ENCODE measurements around the gene MAU2. TPM values are rescaled to one million over a fixed set of nuclear protein-coding genes. Genes with fewer than 3 reads are reported as not detected.
"Not testable (repeated sequence)": the region's sequence is repeated elsewhere in the genome, so short reads cannot be mapped to it uniquely, and the experiment has no call there.

The MAU2 gene
- polyA plus RNA-seq, 3 donors: 15.2 to 19.5 (median 16.1) TPM

DNA sequence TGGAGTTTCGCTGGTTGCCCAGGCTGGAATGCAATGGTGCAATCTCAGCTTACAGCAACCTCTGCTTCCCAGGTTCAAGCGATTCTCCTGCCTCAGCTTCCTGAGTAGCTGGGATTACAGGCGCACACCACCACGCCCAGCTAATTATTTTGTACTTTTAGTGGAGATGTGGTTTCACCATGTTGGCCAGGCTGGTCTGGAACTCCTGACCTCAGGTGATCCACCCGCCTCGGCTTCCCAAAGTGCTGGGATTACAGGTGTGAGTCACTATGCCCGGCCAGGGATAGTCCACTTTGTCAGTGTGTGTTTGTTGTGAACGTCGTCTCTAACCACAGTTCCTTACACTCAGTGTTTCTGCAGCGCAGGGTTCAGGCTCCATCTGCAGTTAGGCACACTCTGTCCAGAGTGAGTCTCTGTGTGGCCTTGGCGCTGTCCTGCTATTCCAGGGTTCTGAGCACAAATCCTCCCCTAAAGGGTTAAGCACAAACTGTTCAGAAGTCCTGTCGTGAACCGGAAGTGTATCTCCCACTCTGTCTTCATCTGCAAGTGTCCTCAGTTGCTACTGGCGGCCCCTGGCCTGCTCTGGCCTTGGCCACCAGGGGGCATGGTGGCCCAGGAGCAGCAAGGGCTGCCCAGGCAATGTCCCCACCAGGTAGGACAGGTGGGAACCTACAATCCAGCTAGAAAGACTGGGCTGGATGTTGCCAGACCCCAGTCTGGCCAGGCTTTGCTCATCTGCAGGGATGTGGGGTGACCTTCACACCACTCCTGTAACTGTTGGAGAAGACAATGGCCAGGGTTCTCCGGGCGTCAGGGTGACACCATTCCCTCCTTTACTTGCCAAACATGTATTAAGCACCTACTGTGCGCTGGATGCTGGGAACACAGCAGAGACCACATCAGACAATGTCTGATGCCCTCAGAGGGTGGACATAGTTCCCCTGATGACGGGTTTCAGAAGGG is 46.1 kb downstream of the MAU2 start:
- no peak overlapping the region for H3K27ac ChIP-seq (ENCODE audit: low read depth, low read length)

GRCh38 chr19:19368087-19368486 is 47.5 kb downstream of the MAU2 start:
- no peak overlapping the region for H3K27ac ChIP-seq (ENCODE audit: low read depth, low read length)
- 74 to 85% (median 84%) methylated on average over 7 of the region's 7 CpGs for WGBS, 3 donors

More for the DNA sequence above, 46.1 kb downstream of the MAU2 start:
- 42 to 50% (median 44%) methylated on average over 18 of the region's 18 CpGs for WGBS, 3 donors

DNA sequence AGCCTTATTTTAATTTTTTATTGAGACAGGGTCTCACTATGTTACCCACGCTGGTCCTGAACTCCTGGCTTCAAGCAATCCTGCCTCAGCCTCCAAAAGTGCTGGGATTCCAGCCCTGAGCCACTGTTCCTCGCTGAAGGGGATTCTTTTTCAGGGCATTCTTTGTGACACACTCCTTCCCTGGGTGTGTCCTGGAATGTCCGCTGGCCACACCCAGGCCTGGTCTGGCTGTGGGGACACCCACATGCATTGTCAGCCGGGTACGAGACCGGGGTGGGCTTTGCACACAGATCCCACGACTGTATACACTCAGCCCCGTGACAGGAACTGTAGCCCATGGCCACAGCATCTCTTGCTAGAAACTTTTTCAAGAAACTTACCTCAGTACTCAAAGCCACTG is 50.4 kb downstream of the MAU2 start:
- 56 to 71% (median 71%) methylated on average over 8 of the region's 8 CpGs for WGBS, 3 donors
- H3K27ac ChIP-seq (ENCODE audit: low read depth, low read length): no peak overlapping the region

GRCh38 chr19:19372656-19373416 is 52.2 kb downstream of the MAU2 start:
- WGBS, 3 donors: 37 to 62% (median 38%) methylated on average over 8 of the region's 8 CpGs
- H3K27ac ChIP-seq (ENCODE audit: low read depth, low read length): no peak overlapping the region

- 61 to 86% (median 74%) methylated on average over 2 of the region's 2 CpGs for WGBS, 3 donors
- no peak overlapping the region for H3K27ac ChIP-seq (ENCODE audit: low read depth, low read length)
These were observed 58.9 kb downstream of the MAU2 start for GRCh38 chr19:19379527-19379926.

- 91 to 94% (median 93%) methylated on average over 12 of the region's 12 CpGs for WGBS, 3 donors
- H3K27ac ChIP-seq (ENCODE audit: low read depth, low read length): not testable (repeated sequence)
These were observed 59.7 kb downstream of the MAU2 start for GRCh38 chr19:19380316-19380715.

DNA sequence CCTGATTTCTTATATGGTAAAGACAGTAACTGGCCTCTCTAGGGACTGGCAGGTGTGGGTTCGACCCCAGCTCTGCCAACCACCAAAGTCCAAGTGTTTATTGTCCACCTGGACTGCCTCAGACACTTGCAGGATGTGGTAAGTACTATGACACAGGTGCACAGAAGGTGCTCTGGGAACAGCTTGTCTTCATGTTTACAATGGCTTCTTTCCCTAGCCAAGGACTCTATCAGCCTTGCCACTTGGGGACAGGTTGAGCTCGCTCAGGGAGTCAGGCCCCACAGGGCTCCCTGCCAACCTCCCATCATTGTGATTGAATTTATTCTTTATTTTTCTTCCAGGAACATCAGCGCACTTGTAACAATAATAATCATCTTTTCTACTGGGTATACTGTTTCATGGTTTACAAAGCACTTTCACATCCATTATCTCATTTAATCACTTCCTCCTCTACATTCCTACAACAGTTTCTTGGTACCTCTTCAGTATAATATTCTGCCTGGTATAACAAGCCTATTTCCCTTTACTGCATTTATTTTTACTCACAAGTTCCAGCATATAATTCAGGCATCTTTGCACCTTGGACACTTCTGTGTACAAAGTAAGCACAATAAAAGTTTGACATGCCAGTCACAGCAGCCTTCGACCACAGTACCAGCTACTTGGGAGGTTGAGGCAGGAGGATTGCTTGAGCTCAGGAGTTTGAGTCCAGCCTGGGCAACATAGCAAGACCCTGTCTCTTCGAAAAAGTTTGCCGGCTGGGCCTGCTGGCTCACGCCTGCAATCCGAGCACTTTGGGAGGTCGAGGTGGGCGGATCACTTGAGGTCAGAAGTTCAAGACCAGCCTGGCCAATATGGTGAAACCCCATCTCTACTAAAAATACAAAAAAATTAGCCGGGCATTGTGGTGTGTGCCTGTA is 60.6 kb downstream of the MAU2 start:
- H3K27ac ChIP-seq (ENCODE audit: low read depth, low read length): no peak overlapping the region
- 68 to 84% (median 83%) methylated on average over 11 of the region's 11 CpGs for WGBS, 3 donors

GRCh38 chr19:19382118-19382517 is 61.5 kb downstream of the MAU2 start:
- no peak overlapping the region for H3K27ac ChIP-seq (ENCODE audit: low read depth, low read length)
- WGBS, 3 donors: 95 to 97% (median 95%) methylated on average over 8 of the region's 8 CpGs

GRCh38 chr19:19384486-19384885 is 63.9 kb downstream of the MAU2 start:
- 63 to 81% (median 73%) methylated on average over 13 of the region's 13 CpGs for WGBS, 3 donors
- no peak overlapping the region for H3K27ac ChIP-seq (ENCODE audit: low read depth, low read length)

DNA sequence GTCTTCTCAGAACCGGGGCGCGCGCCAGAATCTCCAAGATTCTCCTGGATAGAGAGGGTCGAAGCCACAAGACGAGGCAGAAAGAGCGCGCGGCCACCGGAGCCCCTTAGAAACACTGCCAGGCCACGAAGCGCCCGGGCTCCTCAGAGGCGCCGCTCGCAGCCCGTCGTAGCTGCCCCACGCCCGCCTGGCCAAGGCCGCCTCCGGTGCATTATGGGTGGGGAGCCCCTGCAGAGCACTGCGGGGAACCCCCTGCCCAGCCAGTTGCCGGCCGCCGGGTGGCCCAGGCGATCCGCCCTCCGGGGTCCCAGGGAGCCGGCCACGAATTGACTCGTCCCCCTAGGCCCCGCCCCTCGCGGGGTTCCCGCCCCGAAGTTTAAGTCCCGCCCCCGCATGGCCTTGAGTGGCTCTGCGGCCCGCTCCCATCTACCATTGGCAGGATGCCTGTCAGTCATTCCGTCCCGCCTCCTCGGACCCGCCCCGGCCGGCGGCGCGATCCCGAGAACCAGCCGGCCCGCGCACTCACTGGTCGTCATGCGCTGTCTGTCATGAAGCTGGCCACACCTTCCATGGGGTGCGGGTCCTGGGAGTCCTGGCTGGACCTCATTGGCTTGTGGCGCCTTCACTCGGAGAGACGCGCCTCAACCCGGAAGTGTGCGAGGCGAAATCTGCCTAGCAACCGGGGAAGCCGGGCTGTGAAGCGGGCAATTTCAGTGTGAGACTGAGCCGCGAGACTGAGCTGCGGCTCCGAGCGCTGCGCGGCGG is 64.7 kb downstream of the MAU2 start:
- 0 to 1% (median 1%) methylated on average over 65 to 75 of the region's 75 CpGs for WGBS, 3 donors
- H3K27ac ChIP-seq (ENCODE audit: low read depth, low read length): peak overlapping the region; percentile 30

DNA sequence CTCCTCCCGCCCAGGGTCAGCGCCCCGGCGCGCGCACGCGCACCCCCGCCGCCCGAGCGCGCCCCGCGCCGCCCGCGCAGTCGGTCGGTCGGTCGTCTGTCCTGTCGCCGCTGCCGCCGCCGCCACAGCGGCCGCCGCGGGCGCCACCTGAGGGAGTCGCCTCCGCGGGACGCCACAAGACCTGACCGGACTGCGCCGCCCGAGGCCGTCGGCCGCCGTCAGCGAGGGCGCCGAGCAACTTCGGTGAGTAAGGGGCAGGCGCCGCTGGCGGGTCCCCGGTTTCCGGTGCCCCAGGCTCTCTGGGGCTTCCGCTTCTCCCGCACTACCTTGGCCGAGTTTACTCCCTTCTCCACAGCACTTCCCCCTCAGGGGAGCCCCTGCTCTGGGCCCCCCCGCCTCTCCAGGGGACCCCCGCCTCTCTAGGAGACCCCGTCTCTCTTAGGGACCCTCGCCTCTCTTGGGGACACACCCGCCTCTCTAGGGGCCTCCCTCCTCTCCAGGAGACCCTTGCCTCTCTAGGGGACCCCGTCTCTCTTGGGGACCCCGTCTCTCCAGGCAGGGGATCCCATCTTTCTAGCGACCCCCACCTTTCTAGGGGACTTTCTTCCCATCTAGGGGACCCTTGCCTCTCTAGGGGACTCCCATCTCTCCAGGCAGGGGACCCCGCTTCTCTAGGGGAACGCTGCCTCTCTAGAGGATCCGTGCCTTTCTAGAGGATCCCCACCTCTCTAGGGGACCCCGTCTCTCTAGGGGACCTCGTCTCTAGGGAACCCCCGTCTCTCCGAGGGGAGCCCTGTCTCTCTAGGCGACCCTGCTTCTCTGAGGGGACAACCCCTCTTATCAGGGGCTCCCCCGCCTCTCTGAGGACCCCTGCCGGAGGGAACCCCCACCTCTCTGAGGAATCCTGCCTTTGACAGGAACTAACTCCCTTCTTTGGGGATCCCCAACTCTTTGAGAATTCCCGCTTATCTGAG is 65.6 kb downstream of the MAU2 start:
- 1 to 2% (median 1%) methylated on average over 54 to 75 of the region's 75 CpGs for WGBS, 3 donors
- H3K27ac ChIP-seq (ENCODE audit: low read depth, low read length): peak overlapping the region; percentile 30

GRCh38 chr19:19387108-19387507 is 66.5 kb downstream of the MAU2 start:
- H3K27ac ChIP-seq (ENCODE audit: low read depth, low read length): no peak overlapping the region
- WGBS, 3 donors: 72 to 83% (median 74%) methylated on average over 5 of the region's 5 CpGs

- 52 to 58% (median 55%) methylated on average over 13 of the region's 13 CpGs for WGBS, 3 donors
- no peak overlapping the region for H3K27ac ChIP-seq (ENCODE audit: low read depth, low read length)
These were observed 68.2 kb downstream of the MAU2 start for GRCh38 chr19:19388568-19389555.

DNA sequence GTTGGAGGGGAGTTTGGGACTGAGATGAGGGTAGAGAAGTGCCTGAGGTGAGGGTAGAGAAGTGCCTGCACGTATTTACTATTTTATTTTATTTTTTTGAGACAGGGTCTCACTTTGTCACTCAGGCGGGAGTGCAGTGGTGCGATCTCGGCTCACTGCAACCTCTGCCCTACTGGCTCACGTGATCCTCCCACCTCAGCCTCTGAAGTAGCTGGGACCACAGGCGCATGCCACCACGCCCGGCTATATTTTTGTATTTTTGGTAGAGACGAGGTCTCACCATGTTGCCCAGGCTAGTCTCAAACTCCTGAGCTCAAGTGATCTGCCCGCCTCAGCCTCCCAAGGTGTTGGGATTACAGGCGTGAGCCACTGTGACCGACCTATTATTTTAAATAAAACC is 69.1 kb downstream of the MAU2 start:
- WGBS, 3 donors: 87 to 91% (median 90%) methylated on average over 12 of the region's 12 CpGs
- H3K27ac ChIP-seq (ENCODE audit: low read depth, low read length): not testable (repeated sequence)

- H3K27ac ChIP-seq (ENCODE audit: low read depth, low read length): not testable (repeated sequence)
- WGBS, 3 donors: 88 to 94% (median 91%) methylated on average over 7 of the region's 7 CpGs
These were observed 73.7 kb downstream of the MAU2 start for GRCh38 chr19:19394333-19394732.
